Renal pelvis (tissue), 4 donors: ENCODE results near the gene GMDS. TPM values are rescaled to one million over a fixed set of nuclear protein-coding genes. Genes with fewer than 3 reads are reported as not detected.

Experiments used
- DNase-seq: peaks from one replicate; pipeline ENCODE4 v3.0.0-alpha.2; 2013
- polyA plus RNA-seq, 3 donors: library from polyadenylated mRNA; unstranded; fragments of 120-200 nt; gene quantifications; one replicate each; pipeline ENCODE4 v1.2.1, GENCODE V29; 2013; ENCODE audit not compliant: insufficient read length in 3 of 3

Gene GMDS
- polyA plus RNA-seq, 3 donors = 66.8 to 76.2 (median 68.5) TPM

DNA sequence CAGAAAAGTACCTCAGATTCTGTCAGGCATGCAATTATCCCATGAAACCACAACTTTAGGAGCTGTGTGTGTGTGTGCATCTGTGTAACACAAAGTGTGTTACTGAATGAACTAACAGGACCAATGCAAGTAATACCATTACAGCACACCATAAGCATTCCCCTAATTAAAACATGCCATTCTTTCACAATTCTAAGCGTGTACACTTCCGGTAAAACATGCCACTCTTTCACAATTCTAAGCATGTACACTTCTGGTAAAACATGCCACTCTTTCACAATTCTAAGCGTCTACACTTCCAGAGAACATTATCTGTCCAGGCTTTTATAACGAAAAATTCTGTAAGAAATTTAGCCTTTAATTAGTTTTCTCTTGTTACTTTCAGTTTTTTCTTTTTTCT lies 238.2 kb downstream of the GMDS start:
- no peak for DNase-seq

DNA sequence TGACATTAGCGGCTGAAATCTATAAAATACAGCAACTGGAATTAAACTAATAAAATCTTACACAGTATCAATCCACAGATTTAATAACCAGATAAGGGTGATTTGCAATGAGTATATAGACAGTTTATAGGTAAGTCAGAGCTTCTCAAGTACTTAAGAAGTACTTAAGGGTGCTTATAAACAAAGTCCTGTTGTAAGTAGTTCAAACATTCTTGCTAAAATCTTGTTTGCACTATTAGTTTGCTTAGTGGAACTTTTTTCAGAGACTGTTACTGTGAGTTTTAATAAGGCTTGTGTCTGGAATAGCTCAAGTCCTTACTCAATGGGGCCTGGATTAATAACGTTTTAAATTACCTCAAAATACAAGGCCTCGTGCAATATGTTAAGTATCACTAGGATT lies 240.5 kb downstream of the GMDS start:
- DNase-seq = no peak

GRCh38 chr6:2000962-2001361 lies 244.4 kb downstream of the GMDS start:
- no peak for DNase-seq

- DNase-seq = no peak
These were observed 247.7 kb downstream of the GMDS start for GRCh38 chr6:1997702-1998101.

DNA sequence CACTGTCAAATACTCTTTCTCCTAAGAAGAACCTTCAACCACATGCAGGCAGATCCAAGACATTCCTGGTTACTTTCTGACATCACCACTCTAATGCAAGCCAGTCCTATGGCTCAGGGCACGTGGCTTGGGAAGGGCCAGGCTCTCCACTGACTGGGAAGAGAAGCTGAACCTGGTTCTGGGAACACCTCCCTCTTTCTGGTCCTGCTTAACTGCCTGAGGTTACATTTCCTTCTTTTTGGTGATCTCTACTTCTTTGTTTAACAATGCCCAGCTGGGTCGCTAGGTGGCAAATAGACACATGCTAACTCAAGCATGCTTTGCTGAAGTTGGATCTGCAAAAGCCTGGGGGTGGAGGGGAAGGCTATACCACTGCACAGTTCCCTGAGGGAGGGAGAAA lies 249.8 kb downstream of the GMDS start:
- DNase-seq = no peak

DNA sequence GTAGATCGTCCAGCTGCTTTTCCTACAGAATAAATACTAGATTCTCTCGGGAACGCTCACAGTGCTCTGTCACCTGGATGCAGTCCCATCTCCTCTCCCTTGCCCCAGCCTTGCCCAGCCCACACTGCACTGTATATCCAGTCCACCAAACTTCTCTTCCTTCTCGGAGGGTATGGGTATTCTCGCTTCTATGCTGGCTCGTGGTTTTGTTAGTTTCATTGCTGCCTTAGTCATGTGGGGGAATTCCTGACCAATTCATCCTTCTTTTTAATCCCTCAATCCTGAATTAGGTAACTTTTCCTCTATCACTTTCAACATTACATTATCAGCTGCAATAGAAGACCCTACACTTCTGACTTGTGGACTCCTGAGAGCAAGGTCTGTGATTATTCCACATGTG lies 252.4 kb downstream of the GMDS start:
- DNase-seq = no peak

- no peak for DNase-seq
These were observed 254.0 kb downstream of the GMDS start for GRCh38 chr6:1991332-1991878.

- no peak for DNase-seq
These were observed 256.6 kb downstream of the GMDS start for GRCh38 chr6:1988843-1989242.

DNA sequence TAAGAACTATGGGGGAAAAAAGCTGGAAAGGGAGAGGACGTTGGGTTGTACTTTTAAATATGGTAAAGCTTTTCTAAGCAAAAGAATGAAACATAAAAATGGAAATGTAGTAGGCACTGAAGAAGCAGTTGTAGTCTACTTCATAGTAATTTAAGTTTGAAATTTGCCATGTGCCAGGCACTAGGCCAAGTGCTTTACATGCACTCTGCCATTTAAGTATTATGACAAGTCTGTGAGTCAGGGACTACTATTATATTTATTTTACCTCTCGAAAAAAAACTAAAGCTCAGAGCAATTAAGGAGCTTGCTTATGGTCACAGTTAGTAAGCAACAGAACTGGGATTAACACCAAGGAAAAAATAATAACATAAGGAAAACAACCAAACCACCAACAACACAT lies 257.8 kb downstream of the GMDS start:
- no peak for DNase-seq

GRCh38 chr6:1986454-1987243 lies 258.8 kb downstream of the GMDS start:
- no peak for DNase-seq

- no peak for DNase-seq
These were observed 260.9 kb downstream of the GMDS start for GRCh38 chr6:1984346-1984994.

DNA sequence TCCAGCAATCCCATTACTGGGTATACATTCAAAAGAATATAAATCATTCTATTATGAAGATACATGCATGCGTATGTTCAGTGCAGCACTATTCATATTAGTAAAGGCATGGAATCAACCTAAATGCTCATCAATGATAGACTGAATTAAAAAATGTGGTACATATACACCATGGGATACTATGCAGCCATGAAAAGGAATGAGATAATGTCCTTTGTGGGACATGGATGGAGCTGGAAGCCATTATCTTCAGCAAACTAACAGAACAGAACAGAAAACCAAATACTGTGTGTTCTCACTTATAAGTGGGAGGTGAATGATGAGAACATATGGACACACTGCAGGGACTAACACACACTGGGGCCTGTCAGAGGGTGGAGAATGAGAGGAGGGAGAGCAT lies 261.6 kb downstream of the GMDS start:
- DNase-seq = no peak

GRCh38 chr6:1972962-1973361 lies 272.4 kb downstream of the GMDS start:
- no peak for DNase-seq

DNA sequence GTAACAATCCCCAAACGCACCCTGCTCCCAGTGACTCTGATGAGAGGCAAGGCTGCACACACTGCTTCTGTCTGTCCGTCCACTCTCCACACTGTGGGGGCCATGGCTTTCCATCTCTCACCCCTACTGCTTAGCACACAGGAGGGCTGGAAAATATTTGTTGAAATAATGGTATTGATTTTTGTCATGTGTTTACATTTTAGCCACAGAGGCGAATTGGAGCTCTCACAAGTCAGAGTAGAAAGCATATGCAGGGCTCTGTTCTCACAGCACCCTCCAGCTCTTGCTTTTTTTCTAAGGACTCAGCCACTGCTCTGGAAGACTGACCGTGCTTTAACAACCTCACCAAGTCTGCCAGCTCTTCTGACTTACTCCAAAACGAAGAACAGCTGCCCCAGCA lies 273.8 kb downstream of the GMDS start:
- no peak for DNase-seq

- peak; percentile 59 for DNase-seq
These were observed 275.2 kb downstream of the GMDS start for GRCh38 chr6:1970151-1970561.

DNA sequence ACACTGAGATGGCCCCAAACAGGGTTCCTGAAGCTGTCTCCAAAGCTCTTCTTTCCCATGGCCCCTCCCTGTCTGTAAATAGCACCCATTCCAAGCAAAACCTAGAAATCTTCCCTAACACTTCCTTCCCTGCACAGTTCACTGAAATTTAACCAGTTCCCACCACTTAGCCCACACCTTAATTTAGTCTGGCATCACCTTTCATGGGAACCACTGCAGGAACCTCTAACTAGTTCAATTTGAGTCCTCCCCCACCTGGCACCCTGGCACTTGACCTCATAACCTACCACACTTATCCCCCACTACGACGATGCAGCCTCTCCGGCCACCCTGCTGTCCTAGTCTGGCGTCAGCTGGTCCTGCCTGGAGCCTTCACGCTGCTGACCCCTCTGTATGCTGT lies 278.7 kb downstream of the GMDS start:
- no peak for DNase-seq

GRCh38 chr6:1965596-1966224 lies 279.7 kb downstream of the GMDS start:
- DNase-seq = peak; percentile 38

- no peak for DNase-seq
These were observed 281.8 kb downstream of the GMDS start for GRCh38 chr6:1963596-1963995.

DNA sequence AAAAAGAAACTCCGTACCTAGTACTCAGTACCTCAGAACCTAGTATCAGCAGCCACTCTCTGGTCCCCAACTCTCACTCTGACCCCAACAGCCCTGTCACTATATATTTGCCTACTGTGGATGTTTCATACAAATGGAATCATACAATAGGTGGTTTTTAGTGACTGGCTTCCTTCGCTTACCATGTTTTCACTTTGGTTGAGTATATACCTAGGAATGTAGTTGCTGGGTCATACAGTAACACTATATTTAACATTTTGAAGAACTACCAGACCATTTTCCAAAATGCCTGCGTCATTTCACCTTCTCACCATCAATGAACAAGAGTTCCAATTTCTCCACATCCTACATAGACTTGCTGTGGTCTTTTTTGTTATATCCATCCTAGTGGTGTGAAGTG lies 283.2 kb downstream of the GMDS start:
- no peak for DNase-seq

- DNase-seq = no peak
These were observed 284.8 kb downstream of the GMDS start for GRCh38 chr6:1960486-1961142.

DNA sequence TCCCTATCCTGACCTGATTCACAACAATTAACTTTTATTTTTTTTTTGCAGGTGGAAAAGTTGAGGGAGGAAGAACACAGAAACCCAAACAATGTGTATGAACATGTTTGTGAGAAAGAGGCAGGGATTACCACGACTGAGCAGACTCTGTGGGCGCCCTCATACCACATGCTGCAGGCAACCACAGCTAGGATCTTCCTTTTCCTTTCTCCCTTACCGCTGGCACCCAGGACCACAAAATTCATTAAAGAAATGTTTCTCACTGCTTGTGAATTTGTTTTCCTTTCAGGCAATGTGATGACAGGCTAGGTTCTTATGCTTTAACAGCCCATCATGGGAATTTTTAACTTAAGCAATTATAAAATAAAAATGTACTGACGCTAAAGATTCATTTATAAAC lies 287.1 kb downstream of the GMDS start:
- no peak for DNase-seq

GRCh38 chr6:1957746-1958145 lies 287.7 kb downstream of the GMDS start:
- no peak for DNase-seq
